HG03469 (cell line): Measurements from ENCODE around the gene SALL1.

Experiments
- ATAC-seq: cut with Tn5 transposase; IDR thresholded peaks from one replicate; pipeline ENCODE4 v1.9.1; 2021; ENCODE audit warnings: mild to moderate bottlenecking, moderate library complexity, moderate number of reproducible peaks; ENCODE audit not compliant: unreplicated experiment

Gene SALL1

GRCh38 chr16:51157698-51158097, 6.6 kb upstream of the SALL1 start:
- ATAC-seq, result no peak

GRCh38 chr16:51156807-51157200, 5.7 kb upstream of the SALL1 start:
- no peak for ATAC-seq

GRCh38 chr16:51155820-51156806, 5.0 kb upstream of the SALL1 start:
- no peak for ATAC-seq

GRCh38 chr16:51155199-51155607, 4.1 kb upstream of the SALL1 start:
- ATAC-seq, result no peak

GRCh38 chr16:51154271-51155171, 3.5 kb upstream of the SALL1 start:
- ATAC-seq, result no peak

GRCh38 chr16:51153577-51154031, 2.5 kb upstream of the SALL1 start:
- ATAC-seq, result no peak

- ATAC-seq, result no peak
Observed at GRCh38 chr16:51152691-51153576, 1.9 kb upstream of the SALL1 start.

GRCh38 chr16:51151961-51152663, 1.0 kb upstream of the SALL1 start:
- no peak for ATAC-seq

GRCh38 chr16:51151435-51151960, 428 bp upstream of the SALL1 start:
- no peak for ATAC-seq

- ATAC-seq, result no peak
Observed at GRCh38 chr16:51150165-51150887, 744 bp downstream of the SALL1 start.

GRCh38 chr16:51149721-51150164, 1.3 kb downstream of the SALL1 start:
- no peak for ATAC-seq

GRCh38 chr16:51149251-51149661, 1.8 kb downstream of the SALL1 start:
- no peak for ATAC-seq

GRCh38 chr16:51148678-51149228, 2.3 kb downstream of the SALL1 start:
- ATAC-seq, result no peak

GRCh38 chr16:51147776-51148677, 3.0 kb downstream of the SALL1 start:
- no peak for ATAC-seq

- ATAC-seq, result no peak
Observed at GRCh38 chr16:51146256-51146924, 4.7 kb downstream of the SALL1 start.

- no peak for ATAC-seq
Observed at GRCh38 chr16:51144203-51144602, 6.9 kb downstream of the SALL1 start.
